ENCODE results near the gene SLX9. TPM values are rescaled to one million over a fixed set of nuclear protein-coding genes. Genes with fewer than 3 reads are reported as not detected.
"Not testable (repeated sequence)": the region's sequence is repeated elsewhere in the genome, so short reads cannot be mapped to it uniquely, and the experiment has no call there.

The SLX9 gene
- total RNA-seq, 4 donors from 2014 or later: 11.9 to 26.2 (median 16.1) TPM

DNA sequence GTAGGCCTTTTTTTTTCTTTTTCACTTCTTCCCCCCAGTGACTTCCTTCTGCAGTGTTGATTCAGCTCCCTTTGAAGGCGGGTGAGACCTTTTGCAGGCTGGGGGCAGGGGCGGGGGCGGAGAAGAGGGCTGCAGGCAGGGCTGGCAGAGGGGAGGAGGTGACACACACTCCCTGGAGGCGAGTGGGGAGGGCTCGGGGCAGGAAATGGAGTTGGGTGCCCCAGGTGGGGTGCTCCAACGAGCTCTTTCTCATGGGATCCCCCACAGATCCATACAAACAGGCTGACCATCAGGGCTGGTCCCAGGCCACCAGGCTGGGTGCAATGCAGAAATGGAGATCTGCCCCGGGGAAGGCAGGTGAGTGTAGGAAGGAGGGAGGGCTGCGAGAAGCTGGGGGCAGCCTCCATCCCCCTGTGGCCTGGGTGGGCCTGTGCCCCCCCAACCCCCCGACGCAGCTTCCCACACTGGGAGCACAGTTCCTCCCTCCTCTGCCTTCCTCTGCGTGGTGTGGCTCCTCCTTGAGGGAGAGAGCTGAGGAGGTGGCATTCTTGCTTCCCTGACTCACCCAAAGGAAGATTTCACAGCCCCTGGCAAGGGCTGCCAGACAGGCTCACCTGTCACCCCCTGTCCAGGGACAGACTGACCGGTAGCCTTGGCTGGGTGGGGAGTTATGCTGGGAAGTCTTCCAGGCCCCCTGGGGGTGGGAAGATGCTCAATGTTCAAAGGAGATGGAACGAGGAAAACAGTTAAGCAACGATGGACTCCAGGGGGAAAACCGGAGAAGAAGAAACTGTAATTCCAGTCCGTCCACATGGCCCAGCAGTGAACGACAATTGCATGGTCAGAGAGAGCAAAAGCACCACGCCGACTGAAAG is 12.0 kb upstream of the SLX9 start:
- TF ChIP-seq, protein P1, sequence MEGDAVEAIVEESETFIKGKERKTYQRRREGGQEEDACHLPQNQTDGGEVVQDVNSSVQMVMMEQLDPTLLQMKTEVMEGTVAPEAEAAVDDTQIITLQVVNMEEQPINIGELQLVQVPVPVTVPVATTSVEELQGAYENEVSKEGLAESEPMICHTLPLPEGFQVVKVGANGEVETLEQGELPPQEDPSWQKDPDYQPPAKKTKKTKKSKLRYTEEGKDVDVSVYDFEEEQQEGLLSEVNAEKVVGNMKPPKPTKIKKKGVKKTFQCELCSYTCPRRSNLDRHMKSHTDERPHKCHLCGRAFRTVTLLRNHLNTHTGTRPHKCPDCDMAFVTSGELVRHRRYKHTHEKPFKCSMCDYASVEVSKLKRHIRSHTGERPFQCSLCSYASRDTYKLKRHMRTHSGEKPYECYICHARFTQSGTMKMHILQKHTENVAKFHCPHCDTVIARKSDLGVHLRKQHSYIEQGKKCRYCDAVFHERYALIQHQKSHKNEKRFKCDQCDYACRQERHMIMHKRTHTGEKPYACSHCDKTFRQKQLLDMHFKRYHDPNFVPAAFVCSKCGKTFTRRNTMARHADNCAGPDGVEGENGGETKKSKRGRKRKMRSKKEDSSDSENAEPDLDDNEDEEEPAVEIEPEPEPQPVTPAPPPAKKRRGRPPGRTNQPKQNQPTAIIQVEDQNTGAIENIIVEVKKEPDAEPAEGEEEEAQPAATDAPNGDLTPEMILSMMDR (IDR thresholded peaks at IDR 0.05): no peak
- no peak for DNase-seq (ENCODE audit: low spot score)
- ATAC-seq (ENCODE audit: low FRiP score): peak; percentile 69

DNA sequence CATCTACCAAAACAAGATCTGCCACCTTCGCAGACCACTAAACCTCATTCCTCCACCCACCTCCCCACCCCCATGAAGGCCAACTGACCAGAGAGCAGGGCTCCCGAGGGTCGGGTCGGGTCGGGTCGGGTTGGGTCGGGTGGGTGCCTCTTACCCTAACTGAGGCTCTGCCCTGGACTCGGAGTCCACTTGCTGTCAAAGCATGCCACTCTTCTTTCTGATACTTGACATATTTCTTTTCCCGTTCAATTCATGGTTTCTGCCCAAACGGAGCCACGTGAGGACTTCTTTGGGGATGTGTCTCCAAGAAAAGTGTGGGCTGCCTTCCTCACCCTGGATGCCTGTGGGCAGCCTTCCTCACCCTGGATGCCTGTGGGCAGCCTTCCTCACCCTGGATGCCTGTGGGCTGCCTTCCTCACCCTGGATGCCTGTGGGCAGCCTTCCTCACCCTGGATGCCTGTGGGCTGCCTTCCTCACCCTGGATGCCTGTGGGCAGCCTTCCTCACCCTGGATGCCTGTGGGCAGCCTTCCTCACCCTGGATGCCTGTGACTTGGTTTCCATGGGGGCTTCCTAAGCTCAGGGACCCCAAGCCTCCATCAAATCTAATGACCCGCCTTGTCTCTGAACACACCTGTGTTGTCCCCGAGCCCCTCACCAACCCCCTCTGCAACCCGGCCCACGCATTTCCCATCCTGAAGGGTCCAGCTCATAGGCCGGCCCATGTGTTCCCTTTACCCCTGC is 11.2 kb upstream of the SLX9 start:
- not testable (repeated sequence) for DNase-seq (ENCODE audit: low spot score); ATAC-seq (ENCODE audit: low FRiP score)

DNA sequence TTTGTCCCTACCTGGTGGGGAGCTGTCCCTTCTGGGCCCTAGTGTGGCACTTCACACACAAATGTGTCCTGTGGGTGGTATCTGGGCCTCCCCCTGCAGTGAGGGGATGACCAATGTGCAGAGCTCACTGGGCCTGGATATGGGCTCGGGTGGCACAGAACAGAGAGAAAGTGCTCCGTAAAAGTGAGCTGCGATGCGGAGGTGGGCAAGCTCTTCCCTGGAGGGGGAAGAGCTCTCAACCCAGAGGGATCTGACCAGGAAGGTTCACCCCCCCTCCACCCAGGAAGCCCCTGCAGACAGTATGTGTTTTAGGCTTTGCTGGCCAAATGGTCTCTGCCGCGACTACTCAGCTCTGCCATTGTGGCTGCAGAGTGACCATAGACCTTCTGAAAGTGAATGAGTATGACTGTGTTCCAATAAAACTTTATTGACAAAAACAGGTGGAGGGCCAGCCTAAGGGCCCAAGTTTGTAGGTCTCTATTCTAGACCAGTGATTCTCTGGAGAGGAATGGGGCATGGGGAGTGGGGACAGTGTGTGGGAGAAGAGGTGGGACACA is 10.5 kb upstream of the SLX9 start:
- TF ChIP-seq, protein P1 (IDR thresholded peaks at IDR 0.05): no peak
- no peak for DNase-seq (ENCODE audit: low spot score)
- no peak for ATAC-seq (ENCODE audit: low FRiP score)

DNA sequence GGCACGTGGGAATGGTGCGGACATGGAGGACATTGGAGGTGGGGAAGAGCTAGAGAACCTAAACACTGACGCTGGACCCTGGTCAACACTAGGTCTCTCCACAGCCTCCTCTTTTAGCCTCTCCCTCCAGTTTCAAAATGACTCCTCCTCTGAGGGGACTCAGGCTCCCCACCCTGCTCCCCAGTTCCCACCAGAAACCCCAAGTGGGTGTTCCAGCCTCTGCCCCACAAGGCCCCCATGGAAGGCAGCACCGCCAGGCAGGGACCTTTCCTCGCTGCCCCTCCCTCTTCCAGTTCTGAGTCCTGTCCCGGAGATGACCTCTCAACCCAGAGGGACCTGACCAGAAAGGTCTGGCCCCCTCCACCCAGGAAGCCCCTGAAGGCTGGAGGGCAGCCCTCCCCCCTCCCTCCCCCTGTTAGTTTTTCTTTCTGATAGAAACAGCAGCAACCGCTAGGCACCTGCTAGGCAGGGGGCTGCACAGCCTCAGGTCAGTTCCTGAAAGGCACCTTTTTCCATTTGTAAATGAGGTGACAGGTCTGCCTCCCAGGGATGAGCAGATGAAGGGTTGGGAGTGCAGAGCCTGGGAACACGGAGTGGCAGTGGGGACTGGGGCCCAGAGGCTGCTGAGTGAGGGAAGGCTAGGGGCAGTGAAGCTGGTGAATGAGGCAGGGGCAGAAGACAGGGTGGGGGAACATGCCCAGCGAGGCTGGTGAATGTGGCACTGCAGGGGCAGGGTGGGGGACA is 9.9 kb upstream of the SLX9 start:
- DNase-seq (ENCODE audit: low spot score): no peak
- ATAC-seq (ENCODE audit: low FRiP score): no peak
- TF ChIP-seq, protein P1 (IDR thresholded peaks at IDR 0.05): no peak

DNA sequence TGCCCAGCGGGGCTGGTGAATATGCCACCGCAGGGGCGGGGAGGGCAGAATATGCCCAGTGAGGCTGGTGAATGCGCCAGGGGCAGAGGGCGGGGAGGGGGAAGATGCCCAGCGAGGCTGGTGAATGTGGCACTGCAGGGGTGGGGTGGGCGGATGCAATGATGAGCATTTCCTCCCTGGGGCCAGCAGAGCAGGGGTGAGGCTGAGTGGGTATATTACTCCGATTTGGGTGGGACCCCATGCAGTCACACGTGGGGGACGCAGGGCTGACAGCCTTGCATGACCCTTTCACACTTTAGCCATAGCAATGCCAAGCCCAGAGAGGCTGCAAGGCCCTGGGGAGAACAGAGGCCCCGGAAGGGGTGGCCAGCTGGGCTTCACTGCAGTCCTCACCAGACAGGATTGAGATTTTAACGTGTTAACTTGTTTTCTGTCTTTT is 9.3 kb upstream of the SLX9 start:
- TF ChIP-seq, protein P1 (IDR thresholded peaks at IDR 0.05): no peak
- ATAC-seq (ENCODE audit: low FRiP score): no peak
- DNase-seq (ENCODE audit: low spot score): no peak

GRCh38 chr21:44931137-44931500 is 8.7 kb upstream of the SLX9 start:
- ATAC-seq (ENCODE audit: low FRiP score) (no peak), DNase-seq (ENCODE audit: low spot score) (no peak)
- TF ChIP-seq, protein P1 (IDR thresholded peaks at IDR 0.05): no peak

Measured in omental fat pad (tissue), 4 donors.